TTC549 (cell line): ENCODE data around the gene SKIC2.
"Not testable (repeated sequence)": the region's sequence is repeated elsewhere in the genome, so short reads cannot be mapped to it uniquely, and the experiment has no call there.

Experiments used
- FAIRE-seq: peaks from 2 replicates; lab custom pipeline; 2012; peaks lifted over from hg19 to GRCh38; lab: Jason Lieb, UNC

SKIC2 gene

DNA sequence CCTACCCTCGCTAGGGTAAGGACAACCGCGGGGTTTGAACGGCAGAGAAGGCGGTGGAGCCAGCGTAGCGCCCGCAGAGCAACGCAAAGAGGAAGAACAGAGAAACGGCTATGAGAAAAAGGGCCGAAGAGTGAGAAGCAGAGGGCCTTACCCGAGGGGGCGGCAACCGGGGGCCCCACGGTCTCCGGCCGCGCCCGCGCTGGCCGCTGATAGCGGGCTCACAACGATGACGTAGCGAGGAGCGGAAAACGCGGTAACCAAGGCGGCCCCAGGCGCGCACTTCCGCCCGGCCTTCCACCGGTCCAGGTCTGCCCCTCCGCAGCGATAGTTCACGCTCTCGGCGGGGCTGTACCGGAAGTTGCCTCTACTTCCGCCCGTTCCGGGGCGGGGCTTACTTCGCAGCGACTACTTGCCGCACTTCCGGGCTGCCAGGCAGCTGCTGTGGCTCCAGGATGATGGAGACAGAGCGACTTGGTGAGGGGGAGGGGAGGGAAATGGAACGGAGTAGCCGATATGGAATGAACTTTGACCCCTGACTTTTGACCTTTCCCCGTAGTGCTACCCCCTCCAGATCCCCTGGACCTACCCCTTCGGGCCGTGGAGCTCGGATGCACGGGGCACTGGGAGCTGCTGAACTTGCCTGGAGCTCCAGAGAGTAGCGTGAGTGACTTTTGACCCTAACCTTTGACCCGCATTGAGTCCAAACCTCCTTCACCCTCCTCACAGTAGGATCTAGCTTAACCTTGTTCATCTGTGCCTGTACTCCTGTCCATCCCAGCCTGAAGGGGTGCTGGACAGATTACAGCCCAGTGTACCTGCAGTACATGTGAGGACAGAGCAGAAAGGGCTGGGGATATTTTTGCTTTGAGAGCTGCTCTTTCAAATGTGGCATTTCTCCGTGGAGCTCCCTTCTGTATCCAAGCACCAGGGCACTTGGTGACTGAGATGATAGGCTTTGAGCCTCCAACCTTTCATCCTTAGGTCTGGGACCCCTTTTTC, at the start of gene SKIC2, which contains the start of gene NELFE:
Gene SKIC2 (plus strand): TSS at position 435 of the 999 bp plus-strand sequence. CDS start 18 bp downstream, at position 453.
Gene NELFE (minus strand): TSS at position 231 of the 999 bp plus-strand sequence. CDS start 525 bp downstream, outside the sequence.
- peak; percentile 47 for FAIRE-seq

DNA sequence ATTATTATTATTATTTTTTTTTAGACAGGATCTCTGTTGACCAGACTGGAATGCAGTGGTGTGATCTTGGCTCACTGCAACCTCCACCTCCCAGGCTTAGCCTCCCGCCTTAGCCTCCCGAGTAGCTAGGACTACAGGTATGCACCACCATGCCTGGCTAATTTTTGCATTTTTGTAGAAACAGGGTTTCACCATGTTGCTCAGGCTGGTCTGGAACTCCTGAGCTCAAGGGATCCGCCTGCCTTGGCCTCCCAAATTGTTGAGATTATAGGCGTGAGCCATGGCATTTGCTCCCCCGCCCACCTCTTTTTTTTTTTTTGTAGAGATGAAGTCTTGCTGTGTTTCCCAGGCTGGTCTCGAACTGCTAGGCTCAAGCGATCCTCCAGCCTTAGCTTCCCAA, 49.7 kb upstream of the SKIC2 start:
- not testable (repeated sequence) for FAIRE-seq

DNA sequence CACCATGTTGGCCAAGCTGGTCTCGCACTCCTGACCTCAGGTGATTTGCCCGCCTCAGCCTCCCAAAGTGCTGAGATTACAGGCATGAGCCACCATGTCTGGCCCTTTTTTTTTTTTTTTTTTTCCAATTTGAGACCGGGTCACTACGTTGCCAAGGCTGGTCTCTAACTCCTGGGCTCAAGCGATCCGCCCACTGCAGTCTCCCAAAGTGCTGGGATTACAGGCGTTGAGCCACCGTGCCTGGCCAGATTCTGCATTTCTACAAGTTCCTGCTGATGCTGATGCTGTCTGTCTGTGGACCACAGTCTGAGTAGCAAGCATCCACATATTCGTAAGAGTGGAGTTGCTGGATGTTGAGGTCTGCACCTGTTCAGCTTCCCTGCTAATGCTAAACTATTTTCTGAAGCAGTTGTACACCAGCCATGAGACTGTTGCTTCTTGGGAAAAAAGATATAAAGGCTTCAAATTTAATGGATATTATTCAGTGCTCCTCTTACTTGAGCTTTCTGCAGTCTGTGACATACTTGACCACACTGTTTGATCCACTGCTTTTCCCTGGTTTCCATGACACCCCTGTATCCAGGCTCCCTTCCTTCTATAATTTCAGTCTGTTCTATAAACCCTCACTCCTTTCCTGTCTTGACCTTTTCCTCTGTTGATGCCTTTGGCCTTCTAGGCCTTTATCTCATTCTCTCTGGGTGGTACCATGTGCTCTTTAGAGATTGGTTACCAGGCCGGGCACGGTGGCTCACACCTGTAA, 47.0 kb upstream of the SKIC2 start:
- FAIRE-seq: no peak

DNA sequence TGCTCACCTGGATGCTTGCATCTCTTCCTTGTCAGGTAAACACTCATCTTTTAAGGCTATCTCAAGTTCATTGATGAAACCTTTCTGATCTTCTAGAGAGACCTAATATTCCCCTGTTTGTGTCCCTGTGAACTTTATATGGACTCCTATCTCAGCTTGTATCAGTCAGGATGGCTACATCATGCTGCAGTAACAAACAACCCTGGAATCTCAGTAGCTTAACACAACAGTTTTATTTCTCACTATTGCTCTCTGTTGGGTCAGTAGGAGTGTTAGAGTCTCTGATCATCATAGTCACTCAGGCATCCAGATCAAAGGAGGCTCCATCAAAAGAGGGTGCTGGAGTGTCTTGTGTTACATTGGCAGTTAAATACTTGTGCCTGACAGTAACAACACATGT, 43.6 kb upstream of the SKIC2 start:
- FAIRE-seq: no peak

DNA sequence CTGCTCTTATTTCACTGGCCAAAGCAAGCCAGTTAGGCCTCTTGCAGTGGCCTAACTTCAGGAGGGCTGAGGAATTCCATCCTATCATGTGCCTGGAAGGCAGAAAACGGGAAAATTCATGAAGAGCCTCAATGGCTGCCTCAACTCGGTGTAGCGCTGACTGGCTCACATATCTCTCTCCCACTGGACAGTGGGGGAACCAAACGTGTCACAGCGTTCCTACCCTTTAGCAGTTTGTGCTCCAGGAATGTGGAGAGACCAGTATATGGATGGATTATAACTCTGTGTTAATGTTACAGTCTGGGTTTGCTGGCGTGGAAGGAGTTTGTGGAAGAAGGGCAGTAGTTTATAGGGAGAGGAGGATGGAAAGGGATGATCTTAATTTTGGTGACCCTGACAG, 43.2 kb upstream of the SKIC2 start:
- no peak for FAIRE-seq

DNA sequence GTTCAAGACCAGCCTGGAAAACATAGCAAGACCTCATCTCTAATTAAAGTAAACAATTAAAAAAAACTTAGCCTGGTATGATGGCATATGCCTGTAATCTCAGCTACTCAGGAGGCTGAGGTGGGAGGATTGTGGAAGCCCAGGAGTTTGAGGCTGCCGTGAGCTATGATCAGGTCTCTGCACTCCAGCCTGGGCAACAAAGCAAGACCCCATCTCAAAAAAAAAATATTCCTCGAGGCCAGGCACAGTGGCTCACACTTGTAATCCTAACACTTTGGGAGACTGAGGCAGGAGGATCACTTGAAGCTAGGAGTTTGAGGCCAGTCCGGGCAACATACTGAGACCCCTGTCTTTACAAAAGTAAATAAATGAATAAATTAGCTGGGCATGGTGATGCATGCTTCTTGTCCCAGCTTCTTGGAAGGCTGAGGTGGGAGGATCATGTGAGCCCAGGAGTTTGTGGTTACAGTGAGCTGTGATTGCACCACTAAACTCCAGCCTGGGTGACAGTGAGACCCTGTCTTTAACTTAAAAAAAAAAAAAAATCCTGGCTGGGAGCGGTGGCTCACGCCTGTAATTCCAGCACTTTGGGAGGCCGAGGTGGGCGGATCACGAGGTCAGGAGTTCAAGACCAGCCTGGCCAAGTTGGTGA, 40.8 kb upstream of the SKIC2 start:
- FAIRE-seq: no peak

DNA sequence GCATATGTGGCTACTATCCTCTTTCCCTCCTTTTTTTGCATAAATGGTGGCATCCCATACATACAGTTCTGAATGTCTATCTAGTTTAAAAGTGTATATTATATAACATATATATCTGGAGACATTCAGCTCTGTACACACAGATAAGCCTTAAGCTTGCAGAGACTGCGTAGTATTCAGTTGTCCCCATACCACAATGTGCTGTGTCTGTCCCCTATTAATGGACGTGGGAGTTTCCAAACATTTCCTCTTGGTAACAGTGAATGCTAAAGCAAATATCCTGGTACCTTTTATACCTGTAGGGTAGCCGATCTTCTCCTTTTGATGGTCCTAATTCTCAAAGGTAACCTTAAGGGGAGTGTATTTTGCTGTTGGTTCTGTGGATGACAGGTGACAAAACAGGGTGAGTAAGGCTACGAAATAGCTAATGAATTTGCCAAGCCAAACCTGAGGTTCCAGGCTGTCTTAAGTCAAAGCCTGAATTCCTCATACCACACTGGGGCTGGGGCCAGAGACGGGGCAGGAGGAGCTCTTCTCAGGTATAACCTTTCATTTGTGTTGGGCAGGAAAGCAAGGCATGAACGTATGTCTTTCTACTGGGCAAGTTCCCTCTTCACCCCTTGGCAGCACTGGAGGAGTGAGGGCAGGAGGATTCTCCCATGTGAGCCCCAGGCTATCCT, 39.2 kb upstream of the SKIC2 start:
- FAIRE-seq: no peak

DNA sequence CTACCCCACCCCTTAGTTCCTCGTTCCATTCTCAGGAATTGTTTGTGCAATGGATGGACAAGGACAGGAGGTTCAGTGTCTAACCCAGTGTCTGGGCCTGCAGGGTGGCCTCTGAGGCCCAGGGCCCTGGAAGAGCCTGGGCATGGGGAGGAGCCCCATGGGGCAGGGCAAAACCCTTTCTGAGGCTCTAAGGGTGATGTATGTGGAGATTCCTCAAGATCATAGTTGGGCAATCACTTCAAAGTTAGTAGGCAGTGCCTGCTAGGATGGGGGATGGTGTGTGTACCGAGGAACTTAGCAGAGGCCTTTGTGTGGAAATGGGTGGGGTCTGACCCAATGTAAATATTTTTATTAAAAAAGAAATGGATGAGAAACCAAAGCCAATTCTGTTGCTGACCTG, 38.2 kb upstream of the SKIC2 start:
- no peak for FAIRE-seq

DNA sequence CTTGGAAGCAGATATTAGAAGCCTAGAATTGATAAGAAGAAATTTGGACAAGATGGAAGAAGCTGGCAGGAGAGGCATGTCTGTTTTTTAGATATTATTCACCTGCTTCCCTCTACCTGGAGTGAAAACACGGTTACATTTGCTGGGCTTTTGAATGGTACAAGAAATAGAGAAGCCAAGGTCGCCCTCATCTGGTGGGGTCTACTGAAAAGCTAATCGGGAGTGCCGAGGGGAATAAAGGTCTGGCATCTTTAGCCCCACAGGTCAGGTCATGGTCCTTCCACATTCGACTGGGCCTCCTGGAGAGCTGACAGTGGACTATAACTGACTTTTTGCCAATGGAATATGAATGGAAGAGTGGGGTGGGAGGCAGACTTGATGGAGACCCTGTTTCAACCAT, 36.0 kb upstream of the SKIC2 start:
- no peak for FAIRE-seq

DNA sequence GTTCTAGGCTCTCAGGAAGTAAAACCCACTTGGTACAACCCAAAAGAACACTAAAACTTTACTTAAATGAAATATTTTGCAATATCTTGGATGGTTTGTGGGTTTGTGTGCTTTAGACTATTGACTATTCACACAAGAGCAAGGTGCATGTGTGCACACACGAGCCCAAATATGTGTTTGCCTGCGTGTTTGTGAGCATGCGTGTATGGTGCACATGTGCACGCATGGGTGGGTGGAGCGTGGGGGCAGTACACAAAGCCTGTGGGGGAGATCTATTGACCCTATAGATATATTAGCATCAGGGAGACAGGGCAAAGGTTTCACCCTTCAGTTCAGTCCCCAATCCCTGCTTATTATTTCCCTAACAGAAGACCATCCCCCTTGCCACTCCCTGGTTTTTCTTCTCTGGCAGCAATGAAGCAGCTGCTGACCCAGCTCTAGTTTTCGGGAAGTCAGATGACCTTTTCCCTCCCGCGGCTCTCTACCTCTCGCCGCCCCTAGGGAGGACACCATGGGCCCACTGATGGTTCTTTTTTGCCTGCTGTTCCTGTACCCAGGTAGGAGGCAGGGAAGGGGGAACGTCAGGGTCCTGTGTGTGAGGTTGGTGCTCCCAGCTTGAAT, 31.6 kb upstream of the SKIC2 start, which contains the start of gene C2:
Gene C2 (plus strand): TSS at position 476 of the 621 bp plus-strand sequence. CDS start 36 bp downstream, at position 512.
- FAIRE-seq: no peak

DNA sequence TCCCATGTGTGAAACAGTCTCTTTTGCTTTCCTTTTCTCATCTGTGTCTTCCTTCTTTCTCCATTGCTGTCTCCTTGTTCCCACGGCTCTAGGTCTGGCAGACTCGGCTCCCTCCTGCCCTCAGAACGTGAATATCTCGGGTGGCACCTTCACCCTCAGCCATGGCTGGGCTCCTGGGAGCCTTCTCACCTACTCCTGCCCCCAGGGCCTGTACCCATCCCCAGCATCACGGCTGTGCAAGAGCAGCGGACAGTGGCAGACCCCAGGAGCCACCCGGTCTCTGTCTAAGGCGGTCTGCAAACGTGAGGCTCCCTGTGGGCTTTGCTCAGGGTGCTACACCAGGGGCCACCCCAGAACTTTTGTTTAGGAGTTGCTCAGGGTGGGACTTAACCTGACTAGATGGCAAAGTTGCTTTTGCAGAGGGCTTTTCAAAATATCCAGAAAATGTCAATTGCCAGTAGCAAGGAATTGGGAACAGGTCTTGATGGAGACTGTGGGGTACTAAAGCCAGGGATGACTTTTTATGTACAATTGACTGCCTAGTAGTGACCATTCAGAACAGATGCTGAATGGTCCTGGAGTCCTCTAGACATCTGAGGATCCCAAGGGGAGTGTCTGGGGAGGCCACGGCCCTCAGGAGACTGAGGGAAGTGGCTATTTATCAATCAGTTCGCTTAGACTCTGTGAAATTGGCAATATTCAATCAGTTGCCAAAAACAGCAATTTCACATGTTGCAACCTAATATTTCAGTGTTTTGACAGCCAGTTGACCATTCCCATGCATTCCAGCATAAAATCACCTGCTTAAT, 30.9 kb upstream of the SKIC2 start:
- FAIRE-seq: no peak

DNA sequence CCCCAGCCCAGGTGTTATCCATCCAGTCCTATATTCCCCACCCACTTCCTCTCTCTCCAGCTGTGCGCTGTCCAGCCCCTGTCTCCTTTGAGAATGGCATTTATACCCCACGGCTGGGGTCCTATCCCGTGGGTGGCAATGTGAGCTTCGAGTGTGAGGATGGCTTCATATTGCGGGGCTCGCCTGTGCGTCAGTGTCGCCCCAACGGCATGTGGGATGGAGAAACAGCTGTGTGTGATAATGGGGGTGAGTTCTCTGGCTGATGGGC, 30.4 kb upstream of the SKIC2 start:
- FAIRE-seq: no peak

DNA sequence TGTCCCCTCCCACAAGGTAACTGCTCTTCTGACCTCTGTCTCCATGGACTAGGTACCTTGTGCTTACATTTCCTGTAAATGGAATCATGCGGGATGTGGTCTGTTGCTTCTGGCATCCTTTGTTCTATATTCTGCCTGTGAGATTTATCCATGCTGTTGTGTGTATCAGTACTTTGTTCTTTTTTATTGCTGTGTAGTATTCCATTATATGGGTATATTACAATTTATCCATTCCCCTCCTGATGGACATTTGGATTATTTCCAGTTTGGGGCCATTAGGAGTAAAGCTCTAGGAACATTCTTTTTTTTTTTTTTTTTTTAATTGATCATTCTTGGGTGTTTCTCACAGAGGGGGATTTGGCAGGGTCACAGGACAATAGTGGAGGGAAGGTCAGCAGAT, 28.0 kb upstream of the SKIC2 start:
- no peak for FAIRE-seq

DNA sequence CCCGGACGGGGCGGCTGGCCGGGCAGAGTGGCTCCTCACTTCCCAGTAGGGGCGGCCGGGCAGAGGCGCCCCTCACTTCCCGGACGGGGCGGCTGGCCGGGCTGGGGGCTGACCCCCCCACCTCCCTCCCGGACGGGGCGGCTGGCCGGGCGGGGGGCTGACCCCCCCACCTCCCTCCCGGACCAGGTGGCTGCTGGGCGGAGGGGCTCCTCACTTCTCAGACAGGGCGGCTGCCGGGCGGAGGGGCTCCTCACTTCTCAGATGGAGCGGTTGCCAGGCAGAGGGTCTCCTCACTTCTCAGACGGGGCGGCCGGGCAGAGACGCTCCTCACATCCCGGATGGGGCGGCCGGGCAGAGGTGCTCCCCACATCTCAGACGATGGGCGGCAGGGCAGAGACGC, 26.8 kb upstream of the SKIC2 start:
- not testable (repeated sequence) for FAIRE-seq

DNA sequence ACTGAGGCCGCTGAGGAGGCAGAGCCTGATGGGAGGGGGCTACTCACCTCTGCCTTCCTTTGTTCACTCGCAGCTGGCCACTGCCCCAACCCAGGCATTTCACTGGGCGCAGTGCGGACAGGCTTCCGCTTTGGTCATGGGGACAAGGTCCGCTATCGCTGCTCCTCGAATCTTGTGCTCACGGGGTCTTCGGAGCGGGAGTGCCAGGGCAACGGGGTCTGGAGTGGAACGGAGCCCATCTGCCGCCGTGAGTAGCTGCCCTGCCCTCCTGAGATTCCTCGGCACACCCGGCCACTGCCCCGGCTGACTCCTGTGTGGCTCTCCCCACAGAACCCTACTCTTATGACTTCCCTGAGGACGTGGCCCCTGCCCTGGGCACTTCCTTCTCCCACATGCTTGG, 25.4 kb upstream of the SKIC2 start:
- no peak for FAIRE-seq

DNA sequence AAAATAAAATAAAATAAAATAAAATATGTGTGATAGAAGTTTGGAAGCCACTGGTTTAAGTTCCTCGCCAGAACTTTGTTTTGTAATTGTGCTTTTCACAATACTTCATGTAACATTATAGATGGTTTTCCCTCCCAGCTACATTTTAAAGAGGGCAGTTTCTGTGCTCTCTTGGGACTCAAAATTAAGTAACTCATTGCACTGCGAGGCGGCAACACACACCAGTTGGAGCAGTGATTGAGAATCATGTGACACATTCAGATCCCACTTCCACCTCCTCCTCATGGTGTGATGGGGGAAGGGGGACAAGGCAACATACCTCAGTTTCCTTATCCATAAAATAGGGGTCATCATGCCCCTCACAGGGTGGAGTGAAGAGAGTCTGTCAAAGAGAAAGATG, 24.0 kb upstream of the SKIC2 start:
- FAIRE-seq: no peak

DNA sequence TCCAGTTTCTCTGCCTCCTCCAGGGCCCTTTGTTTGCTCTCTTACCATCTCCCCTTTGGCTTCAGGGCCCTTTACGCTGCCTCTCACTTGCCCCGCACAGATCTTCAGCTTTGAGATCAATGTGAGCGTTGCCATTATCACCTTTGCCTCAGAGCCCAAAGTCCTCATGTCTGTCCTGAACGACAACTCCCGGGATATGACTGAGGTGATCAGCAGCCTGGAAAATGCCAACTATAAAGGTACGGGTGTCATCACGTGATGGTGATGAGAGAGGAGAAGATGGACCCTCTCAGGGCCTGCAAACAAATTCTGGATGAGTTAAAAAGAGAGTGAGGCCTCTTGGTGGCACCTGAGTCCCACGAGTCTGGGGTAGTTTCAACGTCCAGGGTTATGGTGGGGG, 23.2 kb upstream of the SKIC2 start:
- no peak for FAIRE-seq

DNA sequence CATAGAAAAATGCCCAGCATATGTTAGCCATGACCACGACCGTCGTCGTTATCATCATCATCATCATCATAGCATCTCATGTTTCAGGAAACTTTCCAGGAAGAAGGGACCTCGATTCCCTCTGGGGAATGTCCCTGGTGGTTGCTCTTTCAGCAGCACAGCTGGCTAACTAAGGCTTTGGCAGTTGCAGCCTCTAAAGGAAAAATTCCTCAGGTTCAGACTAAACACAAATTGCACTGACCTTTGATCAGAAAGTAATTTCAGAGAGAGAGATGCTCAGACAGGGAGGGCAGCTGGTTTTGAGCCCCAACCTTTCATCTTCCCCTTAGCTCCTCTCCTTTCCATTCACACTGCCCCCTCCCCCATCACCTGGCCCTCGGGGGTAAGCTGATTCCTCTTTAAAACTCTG, 18.7 kb upstream of the SKIC2 start:
- FAIRE-seq: no peak

DNA sequence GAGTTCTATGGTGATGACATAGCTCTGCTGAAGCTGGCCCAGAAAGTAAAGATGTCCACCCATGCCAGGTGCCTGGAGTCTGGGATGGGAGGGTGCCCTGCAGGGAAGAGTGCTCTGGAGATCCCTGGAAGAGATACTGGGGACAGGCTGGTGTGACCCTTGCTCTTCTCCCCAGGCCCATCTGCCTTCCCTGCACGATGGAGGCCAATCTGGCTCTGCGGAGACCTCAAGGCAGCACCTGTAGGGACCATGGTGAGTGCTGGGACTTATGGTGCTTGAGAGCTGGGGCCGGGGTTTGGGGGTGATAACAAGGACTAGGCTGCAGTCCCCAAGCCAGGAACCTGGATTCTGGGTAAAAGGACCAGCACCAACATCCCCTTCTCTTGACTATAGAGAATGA, 15.2 kb upstream of the SKIC2 start:
- FAIRE-seq: no peak

DNA sequence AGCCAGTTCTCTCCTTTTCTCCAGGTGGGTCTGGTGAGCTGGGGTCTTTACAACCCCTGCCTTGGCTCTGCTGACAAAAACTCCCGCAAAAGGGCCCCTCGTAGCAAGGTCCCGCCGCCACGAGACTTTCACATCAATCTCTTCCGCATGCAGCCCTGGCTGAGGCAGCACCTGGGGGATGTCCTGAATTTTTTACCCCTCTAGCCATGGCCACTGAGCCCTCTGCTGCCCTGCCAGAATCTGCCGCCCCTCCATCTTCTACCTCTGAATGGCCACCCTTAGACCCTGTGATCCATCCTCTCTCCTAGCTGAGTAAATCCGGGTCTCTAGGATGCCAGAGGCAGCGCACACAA, 13.8 kb upstream of the SKIC2 start:
- no peak for FAIRE-seq
